ENCODE measurements around the gene ZNF775. TPM values are rescaled to one million over a fixed set of nuclear protein-coding genes. Genes with fewer than 3 reads are reported as not detected.

Gene ZNF775
- 4.7 and 5.0 TPM in 2 replicates for total RNA-seq

DNA sequence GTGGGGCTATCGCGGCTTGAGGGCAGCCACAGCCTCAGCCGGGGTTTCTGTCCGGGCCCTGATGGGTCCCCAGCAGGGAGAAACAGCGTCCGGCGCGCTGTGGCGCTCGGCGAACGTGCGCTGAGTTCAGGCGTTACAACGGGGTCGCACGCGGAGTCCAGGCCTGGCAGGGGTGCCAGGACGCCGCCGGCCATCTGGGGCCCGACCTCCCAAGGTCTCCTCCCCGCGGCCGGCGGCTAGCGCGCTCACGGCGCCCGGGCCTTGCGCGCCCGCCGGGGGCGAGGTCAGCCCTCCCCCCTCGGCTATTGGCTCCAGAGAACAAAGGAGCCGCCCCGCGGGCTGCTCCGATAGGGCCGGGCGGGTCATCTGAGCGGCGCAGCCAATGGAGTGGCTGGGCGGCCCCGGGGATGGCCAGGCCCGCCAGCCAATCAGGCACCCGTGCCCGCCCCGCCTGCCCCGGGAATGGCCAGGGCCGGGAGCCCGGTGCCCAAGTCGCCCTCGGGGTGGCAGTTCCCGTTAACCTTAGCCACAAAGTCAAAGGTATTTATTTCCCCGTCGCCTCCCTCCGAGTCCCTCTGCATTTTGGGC is at the start of gene ZNF775:
Gene ZNF775, plus strand, starts transcription at position 478 of the 588 bp plus-strand sequence. CDS start 9,141 bp downstream, outside the sequence.
- peak; percentile 73 for DNase-seq (ENCODE audit: low read depth)

DNA sequence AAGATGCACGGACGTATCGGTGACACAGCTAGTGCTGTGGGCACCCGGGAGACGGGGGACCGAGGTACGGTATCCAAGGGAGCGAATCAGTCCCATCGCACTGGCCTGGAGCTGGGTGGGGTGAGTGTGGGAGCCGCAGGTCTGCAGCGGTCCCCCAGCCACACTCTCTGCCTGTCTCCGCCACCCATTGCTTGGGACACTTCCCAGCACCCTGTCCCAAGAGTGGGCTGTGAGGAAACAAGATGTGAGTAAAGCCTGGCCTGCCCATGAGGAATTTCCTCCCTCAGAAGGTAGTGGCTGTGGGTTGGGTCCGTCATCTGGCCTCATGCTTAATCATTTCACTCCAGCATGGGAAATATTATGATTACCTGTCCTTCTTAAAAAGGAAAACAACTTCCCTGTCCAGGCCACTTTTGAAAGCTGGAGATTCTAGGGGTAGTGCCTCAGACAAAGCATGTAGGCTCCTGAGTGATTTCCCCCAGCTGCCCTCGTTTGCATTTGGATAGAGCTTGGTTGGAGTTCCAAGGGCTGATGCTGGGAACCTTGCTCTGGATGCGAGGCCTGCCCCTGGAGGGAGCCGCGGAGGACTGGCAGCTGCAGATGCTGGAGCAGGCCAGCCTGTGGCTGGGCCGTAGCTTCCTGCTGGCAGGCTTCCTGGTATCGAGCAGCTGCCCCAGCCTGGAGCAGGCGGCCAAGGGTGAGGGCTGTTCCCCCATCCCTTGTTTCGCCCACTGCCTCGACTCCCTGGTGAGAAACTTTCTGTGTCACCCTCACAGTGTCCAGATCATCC is 49.6 kb upstream of the ZNF775 start:
- no peak for DNase-seq (ENCODE audit: low read depth)

DNA sequence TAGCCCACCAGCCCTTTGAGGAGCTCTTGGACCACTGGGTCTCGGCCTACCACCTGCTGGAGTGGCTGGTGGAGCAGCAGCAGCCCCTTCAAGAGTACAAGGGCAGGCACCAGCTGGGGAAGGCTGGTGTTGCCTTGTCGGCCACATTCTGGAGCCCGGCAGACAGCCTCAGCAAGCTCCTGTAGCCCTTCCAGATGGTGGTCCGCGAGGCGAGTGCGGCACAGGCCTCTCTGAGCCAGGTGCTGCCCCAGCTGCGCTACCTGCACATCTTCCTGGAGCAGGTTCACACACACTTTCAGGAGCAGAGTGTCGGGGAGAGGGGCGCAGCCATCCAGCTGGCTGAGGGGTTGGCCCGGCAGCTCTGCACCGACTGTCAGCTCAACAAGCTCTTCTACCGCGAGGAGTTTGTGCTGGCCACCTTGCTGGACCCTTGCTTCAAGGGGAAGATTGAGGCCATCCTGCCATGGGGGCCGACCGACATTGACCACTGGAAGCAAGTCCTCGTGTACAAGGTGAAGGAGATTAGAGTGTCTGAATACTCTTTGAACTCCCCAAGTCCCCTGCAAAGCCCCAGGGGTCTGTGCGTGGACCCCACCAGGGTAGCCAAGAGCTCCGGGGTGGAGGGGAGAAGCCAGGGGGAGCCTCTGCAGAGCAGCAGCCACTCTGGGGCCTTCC is 48.8 kb upstream of the ZNF775 start:
- DNase-seq (ENCODE audit: low read depth) = no peak

DNA sequence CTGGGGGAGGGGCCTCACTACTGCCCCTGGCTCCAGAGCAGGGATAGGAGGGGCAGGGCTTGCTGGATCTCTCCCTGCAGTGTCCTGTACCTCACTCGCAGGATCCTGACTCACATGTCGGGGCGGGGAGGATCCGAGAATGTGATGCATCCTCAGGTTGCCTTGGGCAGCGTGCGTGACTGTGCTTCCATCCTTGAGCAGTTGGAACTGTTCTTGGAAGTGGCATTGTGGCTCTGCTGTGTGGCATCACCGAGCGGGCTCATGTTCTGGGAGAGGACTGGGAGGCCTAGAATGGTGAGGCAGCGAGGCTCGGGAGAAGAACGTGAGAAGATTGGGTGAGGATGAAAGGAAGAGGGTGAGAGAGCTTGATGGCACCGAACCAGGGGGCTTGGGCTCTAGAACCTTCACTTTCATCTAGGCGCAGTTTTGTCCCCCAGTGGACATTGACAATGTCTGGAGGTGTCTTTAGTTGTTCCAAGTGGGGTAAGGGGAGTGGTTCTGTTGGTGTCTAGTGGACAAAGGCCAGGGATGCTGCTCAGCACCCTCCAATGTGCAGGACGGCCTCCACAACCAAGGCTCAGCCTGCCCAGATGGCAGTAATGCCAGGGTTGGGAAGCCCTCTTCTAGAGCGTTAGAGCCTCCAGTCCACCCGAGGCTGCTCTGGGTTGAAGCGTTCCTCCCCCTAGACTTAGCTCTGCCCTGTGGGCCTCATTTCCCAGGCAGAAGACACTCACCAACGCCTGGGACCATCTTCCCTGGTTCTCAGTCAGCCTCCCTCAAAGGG is 46.1 kb upstream of the ZNF775 start:
- DNase-seq (ENCODE audit: low read depth) = no peak

DNA sequence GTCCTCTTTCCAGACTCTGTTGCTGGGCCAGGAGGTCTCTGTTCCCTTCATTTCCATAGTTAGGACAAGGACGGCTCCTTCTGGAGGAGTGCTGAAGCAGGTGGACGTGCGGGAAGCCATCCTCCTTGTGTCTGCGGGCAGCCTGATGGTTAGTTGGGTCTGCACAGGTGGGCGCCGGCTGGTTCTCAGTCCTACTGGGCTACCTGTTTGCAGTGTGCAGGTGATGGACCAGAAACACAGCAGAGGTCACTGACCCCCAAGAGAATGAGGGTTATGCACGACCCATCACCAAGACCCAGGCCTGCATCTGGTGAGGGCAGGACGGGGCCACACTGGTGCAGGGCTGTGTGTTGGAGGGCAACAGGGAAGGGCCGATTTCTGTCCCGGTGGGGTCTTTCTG is 45.5 kb upstream of the ZNF775 start:
- no peak for DNase-seq (ENCODE audit: low read depth)

DNA sequence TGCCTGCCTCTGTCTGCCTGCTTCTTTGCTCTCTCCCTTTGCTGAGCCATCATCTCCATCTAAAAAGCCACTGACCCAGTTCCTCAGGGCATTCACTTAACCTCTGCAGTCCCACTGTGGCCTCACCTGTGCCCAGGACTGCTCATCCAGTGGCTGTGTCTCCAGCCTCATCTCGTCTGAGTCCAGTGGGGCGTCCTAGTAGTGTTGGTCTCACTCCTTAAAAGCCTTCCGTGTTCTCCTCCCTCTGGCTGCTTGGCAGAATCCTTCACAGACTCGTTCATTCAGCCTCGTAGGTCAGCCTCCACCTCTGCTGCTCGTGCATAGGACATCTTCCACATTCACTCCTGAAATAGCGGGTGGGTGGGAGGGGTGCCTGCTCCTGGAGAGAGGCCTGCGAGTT is 45.0 kb upstream of the ZNF775 start:
- DNase-seq (ENCODE audit: low read depth) = no peak

DNA sequence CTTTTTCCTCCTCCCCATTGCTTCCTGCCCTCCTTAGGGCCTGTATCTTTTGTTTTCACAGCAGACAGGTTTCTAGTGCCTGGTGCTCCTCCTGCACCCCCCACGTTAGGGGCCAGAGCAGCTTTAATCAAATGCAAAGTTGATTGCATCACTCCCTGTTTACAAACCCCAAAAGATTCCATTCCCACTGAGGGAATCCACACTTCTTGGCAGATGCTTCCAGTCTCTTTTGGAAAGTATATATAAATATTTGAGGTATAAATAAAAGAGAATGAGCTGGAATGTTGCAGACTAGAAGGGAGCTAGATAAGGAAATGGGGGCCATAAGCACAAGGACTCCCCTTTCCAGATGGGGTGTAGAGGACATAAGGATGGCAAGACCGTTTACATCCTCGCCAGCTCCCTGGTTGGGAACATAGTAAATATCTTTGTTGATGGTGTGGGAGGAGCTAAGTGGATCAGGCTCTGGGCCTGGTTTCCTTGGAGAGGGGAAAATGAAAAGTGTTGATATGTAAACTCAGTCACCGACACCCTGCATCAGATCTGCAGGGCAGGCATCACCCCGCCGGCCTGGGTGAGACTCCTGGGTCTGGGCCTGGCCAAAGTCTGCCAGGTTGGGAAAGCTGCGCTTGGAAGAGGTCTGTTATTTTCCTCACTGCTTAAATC is 43.9 kb upstream of the ZNF775 start:
- DNase-seq (ENCODE audit: low read depth) = no peak

DNA sequence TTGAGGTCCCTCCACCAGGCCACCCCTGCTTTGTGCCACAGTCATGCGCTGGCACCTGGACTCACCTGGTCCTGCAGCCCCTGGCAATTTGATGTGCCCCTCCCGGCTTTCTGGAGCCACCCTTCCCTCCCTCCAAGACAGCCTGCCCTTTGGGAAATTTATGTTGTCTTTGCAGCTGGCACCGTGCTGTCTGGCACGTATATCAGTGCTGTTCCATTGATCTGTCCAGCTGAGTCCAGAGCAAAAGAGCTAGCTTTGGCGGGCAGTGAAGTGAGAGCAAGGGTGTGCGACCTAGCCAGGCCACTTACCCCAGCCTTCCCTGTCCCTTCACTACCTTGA is 43.4 kb upstream of the ZNF775 start:
- DNase-seq (ENCODE audit: low read depth) = no peak

DNA sequence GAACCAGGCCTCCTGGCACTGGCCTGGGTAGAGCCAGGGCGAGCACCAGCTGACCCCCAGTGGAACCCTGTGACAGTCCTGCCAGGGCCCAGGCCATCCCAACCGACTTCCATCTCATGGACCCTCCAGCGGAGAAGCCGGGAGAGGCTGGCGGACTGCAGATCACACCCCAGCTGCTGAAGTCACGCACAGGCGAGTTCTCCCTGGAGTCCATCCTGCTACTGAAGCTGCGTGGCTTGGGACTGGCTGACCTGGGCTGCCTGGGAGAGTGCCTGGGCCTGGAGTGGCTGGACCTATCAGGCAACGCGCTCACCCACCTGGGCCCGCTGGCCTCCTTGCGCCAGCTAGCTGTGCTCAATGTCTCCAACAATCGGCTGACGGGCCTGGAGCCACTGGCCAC is 42.4 kb upstream of the ZNF775 start:
- no peak for DNase-seq (ENCODE audit: low read depth)

DNA sequence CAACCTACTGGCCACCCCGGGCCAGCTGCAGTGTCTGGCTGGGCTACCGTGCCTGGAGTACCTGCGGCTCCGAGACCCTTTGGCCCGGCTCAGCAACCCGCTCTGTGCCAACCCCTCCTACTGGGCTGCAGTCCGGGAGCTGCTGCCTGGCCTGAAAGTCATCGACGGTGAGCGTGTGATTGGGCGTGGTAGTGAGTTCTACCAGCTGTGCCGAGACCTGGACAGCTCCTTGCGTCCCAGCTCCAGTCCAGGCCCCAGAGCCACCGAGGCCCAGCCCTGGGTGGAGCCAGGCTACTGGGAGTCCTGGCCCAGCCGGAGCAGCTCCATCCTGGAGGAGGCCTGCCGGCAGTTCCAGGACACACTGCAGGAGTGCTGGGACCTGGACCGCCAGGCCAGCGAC is 42.0 kb upstream of the ZNF775 start:
- no peak for DNase-seq (ENCODE audit: low read depth)

DNA sequence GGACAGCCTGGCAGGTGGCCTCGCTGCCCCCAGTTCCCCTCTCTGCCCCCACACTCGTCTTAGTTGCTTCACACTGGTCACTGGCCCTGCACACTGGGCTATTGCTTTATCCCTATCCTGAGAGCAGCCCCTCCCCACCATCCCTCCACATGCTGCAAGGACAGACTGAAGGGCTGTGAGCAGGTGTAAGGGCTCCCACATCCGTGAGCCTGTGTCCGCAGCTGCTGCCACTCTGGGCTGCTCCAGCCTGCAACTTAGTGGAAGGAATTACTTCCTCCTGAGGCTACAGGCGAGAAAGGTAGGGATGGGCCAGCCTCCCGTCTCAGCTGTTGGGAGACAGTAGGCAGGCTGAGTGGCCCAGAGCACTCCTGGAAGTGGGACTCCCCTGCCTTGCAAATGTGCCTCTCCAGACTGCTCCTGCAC is 41.5 kb upstream of the ZNF775 start:
- no peak for DNase-seq (ENCODE audit: low read depth)

DNA sequence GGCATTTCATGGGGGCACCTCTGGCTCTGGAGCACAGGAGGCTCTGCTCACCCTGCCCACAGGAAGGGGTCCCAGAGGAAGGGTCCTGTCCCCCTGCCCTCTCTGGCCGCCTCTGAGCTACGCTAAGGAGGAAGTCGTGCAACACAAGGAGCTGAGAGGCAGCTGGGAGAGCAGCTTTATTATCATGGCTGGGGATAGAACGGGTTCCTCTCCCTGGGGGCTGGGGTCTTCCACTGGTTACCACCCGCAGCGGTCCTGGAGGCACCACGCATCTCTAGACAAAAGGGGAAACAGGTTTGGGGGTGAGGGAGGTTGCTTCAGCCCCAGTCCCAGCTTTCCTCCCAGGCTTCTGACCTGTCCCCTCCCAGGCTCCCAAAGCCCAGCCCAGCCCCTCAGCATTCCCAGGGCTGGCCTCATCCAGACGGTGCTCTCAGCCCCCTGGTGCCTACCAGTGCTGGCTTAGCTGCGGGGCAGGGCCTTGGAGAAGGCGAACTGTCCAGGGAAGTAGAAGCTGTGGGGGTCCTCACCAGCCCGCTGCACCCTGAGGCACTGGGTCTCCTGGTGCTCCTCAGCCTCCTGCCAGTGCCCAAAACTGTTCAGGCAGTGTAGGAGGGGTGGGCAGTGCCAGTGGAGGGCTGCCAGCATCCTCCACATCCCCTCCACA is 40.8 kb upstream of the ZNF775 start:
- DNase-seq (ENCODE audit: low read depth) = no peak

DNA sequence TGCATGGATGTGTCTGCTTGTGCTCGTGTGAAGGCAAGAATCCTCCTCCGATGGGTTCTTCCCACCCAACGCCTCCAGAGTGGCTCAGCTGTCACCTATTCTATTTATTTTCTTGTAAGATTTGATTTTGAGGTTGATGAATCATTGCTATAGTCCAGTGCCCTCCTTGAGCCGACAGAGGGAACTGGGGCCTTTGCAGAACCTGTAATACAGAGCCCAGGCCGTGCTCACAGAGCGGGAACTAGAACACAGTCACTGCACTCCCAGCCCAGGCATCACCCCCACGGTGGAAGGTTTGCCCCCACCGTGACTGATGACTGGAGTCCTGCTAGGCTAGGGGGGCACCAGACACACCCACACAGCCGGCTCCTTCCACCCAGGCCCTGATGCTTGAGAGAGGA is 39.7 kb upstream of the ZNF775 start:
- DNase-seq (ENCODE audit: low read depth) = peak; percentile 84

DNA sequence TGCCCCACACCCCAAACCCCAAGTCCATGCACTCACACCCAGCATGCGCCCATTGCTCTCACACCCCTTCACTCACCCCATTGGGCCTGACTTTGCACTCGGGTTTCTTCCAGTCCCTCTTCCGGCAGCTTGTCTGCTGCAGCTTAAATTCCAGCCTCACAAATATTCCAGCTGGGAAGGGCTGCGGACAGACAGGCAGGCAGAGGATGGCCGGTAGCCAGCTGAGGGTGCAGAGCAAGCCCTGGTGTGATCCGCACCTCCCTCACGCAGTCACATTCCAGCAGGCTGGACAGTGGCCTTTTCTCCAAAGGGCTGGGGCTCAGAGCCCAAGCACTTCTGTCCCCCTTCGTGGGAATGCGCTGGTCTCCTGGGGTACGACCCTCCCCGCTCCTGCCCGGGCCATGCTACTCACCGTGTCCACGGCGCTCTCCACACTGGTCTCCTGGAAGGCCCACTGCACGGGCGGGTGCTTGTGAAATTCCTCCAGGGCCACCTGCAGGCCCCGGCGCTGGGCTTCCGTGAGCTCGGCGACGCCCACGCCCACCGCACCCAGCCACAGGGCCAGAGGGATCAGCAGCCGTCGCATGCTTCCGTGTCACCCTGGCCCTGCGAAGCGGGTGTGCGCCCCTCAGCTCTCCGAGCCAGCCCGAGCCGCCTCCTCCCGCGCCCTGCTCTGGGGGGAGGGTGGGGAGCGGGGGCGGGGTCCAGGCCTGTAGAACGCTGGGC is 38.9 kb upstream of the ZNF775 start:
- peak; percentile 66 for DNase-seq (ENCODE audit: low read depth)

DNA sequence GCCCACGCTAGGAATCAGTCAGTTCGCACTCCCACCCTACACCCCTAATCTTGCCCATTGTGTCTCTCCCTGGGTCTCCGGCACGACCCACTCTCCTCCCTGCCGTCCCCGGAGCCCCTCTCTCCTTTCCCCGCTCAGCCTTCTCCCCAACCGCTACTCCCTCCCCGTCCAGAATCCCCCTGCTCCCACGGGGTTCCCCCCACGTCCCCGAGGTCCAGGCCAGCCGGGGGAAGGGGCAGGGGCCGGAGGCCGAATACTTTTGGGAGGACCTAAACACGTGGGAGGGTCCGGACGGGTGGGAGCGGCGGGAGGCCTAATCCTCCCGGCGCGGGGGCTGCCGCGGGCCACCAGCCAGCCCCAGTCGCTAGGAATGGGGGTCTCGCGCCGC is 38.3 kb upstream of the ZNF775 start:
- DNase-seq (ENCODE audit: low read depth) = no peak

DNA sequence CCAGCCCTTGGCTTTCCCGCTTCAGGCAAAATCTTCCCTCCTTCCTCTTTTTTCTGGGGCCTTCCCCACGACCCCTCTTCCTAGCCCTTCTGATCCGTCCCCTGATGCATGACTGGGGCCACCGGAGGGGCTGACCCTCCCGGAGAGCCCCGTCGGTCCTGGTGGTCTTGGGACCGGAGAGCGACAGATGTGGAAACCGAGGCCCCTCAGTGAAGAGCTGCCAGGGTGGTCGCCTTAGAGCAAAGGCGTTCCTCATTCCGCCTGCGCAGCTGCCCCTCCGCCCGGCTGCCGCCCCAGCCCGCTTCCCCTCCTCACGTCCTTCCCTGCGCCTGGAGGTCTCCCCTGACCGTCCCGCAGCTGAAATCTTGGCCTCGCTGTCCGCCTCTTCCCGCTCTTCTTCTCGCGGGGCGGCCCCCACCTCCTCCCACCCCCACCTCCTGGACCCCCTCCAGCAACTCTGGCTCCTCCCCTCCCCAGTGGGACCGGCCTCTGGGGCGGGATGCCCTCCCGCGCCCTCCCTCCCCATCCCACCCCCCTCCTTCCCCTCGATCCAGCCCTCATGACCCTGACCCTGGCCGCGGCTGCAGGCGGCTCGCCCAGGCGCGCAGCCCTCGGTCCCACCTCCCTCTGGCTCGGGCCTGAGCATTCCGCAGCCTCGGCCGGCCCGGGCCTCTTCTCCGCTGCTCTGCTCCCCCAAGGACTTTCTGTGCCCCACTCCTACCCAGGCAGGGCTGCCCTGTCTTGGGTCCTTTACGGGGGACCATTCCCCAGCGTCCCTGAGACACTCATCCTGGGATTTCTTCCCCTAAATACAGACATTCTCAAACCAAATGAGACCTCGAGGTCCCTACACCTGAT is 37.6 kb upstream of the ZNF775 start, which contains the start of gene RARRES2:
Gene RARRES2, minus strand, starts transcription at position 367 of the 858 bp plus-strand sequence. CDS start 1,020 bp downstream, outside the sequence.
- DNase-seq (ENCODE audit: low read depth) = no peak

DNA sequence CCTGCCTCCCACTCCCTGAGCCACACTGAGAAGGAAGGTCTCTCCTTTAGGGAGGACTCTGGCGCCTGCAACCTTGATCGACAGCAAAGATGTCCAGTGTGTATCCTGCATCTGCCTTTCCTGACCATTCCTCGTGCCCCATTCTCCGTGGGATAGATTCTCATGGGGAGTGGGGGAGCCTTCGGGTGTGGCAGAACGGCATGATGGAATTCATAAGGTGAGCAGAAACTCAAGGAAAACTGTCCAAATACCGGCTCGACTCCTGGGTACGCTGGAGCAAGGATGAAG is 37.1 kb upstream of the ZNF775 start:
- DNase-seq (ENCODE audit: low read depth) = no peak

DNA sequence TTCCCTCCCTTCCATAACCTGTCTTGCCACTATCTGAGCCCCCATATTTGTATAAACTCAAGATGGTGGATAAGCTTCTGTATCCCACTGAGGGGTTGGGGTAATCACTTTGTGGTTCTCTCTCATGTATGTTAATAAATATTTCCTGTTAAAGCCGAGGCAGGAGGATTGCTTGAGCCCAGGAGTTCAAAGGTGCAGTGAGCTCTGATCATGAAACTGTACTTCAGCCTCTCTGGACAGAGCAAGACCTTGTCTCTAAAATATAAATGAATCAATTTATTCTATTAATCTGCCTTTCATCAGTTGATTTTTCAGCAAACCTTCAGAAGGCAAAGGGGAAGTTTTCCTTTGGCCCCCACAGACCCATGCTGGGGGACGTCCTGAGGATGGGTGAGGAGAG is 35.9 kb upstream of the ZNF775 start:
- no peak for DNase-seq (ENCODE audit: low read depth)

DNA sequence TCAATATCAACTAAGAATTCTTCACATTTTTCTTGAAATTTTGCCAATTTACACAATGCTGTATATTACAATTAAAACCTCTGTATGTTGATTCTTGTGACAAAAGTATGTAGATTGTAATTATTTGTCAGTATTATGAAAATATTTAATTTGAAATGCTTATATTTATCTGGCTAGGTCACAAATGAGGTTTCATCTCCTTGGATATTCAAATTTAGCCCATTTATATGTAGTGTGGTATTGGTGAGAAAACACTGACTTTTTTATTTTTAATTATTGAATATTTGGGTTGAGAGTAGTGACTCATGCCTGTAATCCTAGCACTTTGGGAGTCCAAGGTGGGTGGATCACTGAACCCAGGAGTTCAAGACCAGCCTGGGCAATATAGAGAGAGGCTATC is 34.8 kb upstream of the ZNF775 start:
- DNase-seq (ENCODE audit: low read depth) = no peak

DNA sequence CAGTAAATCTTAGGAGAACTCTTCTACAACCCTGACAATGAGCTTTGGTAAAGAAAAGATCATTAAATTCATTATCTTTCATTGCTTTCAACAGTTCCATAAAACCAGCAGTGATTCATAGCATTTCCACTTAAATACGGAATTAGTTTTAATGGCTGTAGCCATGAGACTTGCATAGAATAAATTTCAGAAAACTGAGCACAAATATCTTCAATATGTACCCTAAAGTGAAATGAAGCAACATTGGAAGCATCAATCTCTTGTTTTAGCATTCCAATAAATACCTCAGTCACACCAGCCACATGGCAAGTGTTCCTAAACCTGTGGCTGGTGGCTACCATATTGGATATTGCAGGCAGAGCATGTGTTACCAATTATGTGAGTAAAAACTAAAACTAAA is 34.1 kb upstream of the ZNF775 start:
- DNase-seq (ENCODE audit: low read depth) = no peak

Data from renal cortical epithelial cell (primary cell).